ENCODE data around the gene PABPN1L.

The PABPN1L gene

GRCh38 chr16:88842806-88843205, 23.7 kb downstream of the PABPN1L start:
- TF ChIP-seq TAF1 (IDR thresholded peaks at IDR 0.05; ENCODE audit: borderline replicate concordance, insufficient read depth, low read length), result no peak
- TF ChIP-seq POLR2AphosphoS5 (IDR thresholded peaks at IDR 0.05; ENCODE audit: low read depth, low read length), result no peak
- TF ChIP-seq REST (IDR thresholded peaks at IDR 0.05; ENCODE audit: insufficient read depth in 1 of 2, low read depth in 2 of 2, low read length in 2 of 2), result no peak
- TF ChIP-seq SIN3A (IDR thresholded peaks at IDR 0.05; ENCODE audit: borderline replicate concordance, insufficient read depth, low read length), result no peak
- no peak for TF ChIP-seq FOXP2 (optimal IDR thresholded peaks at IDR 0.05; ENCODE audit: borderline replicate concordance, extremely low read depth, extremely low read length, insufficient read depth)

- TF ChIP-seq FOXP2 (optimal IDR thresholded peaks at IDR 0.05; ENCODE audit: borderline replicate concordance, extremely low read depth, extremely low read length, insufficient read depth) (no peak), TAF1 (IDR thresholded peaks at IDR 0.05; ENCODE audit: borderline replicate concordance, insufficient read depth, low read length) (no peak), POLR2AphosphoS5 (IDR thresholded peaks at IDR 0.05; ENCODE audit: low read depth, low read length) (no peak), REST (IDR thresholded peaks at IDR 0.05; ENCODE audit: insufficient read depth in 1 of 2, low read depth in 2 of 2, low read length in 2 of 2) (no peak), SIN3A (IDR thresholded peaks at IDR 0.05; ENCODE audit: borderline replicate concordance, insufficient read depth, low read length) (no peak)
Observed at GRCh38 chr16:88842308-88842756, 24.1 kb downstream of the PABPN1L start.

GRCh38 chr16:88841521-88842307, 24.7 kb downstream of the PABPN1L start:
- TF ChIP-seq FOXP2 (optimal IDR thresholded peaks at IDR 0.05; ENCODE audit: borderline replicate concordance, extremely low read depth, extremely low read length, insufficient read depth) (no peak), TAF1 (IDR thresholded peaks at IDR 0.05; ENCODE audit: borderline replicate concordance, insufficient read depth, low read length) (no peak), REST (IDR thresholded peaks at IDR 0.05; ENCODE audit: insufficient read depth in 1 of 2, low read depth in 2 of 2, low read length in 2 of 2) (no peak), SIN3A (IDR thresholded peaks at IDR 0.05; ENCODE audit: borderline replicate concordance, insufficient read depth, low read length) (no peak), POLR2AphosphoS5 (IDR thresholded peaks at IDR 0.05; ENCODE audit: low read depth, low read length) (no peak)

GRCh38 chr16:88840600-88841215, 25.8 kb downstream of the PABPN1L start:
- TF ChIP-seq POLR2AphosphoS5 (IDR thresholded peaks at IDR 0.05; ENCODE audit: low read depth, low read length) (no peak), SIN3A (IDR thresholded peaks at IDR 0.05; ENCODE audit: borderline replicate concordance, insufficient read depth, low read length) (no peak), FOXP2 (optimal IDR thresholded peaks at IDR 0.05; ENCODE audit: borderline replicate concordance, extremely low read depth, extremely low read length, insufficient read depth) (no peak), REST (IDR thresholded peaks at IDR 0.05; ENCODE audit: insufficient read depth in 1 of 2, low read depth in 2 of 2, low read length in 2 of 2) (no peak), TAF1 (IDR thresholded peaks at IDR 0.05; ENCODE audit: borderline replicate concordance, insufficient read depth, low read length) (no peak)

Measured in PFSK-1 (cell line).